B cell (primary cell): Measurements from ENCODE around the gene PANK1. TPM values are rescaled to one million over a fixed set of nuclear protein-coding genes. Genes with fewer than 3 reads are reported as not detected.

ENCODE experiments used
- ATAC-seq: fragments of 200-7000 bp; cut with Tn5 transposase; one replicate; pipeline ENCODE4 v1.10.0; 2021; ENCODE audit warnings: low read depth, mild to moderate bottlenecking, moderate number of reproducible peaks, moderate library complexity
- CTCF ChIA-PET: fragments of 350-600 bp; sonication (Branson Sonifier 250); formaldehyde crosslinking; loops from one replicate; lab custom pipeline; 2021; ENCODE audit warnings: antibody characterized with exemption, inconsistent platforms; lab: Charles Lee
- POLR2A ChIA-PET: fragments of 350-600 bp; sonication (Branson Sonifier 250); formaldehyde crosslinking; loops from one replicate; lab custom pipeline; 2021; ENCODE audit warnings: antibody characterized with exemption; lab: Charles Lee
- DNase-seq: peaks from one replicate; pipeline ENCODE4 v3.0.0; 2013
- H2AFZ ChIP-seq: 2 replicates; pipeline ENCODE4 v1.6.1; 2012; ENCODE audit warnings: mild to moderate bottlenecking, low read depth, low read length; ENCODE audit not compliant: insufficient read depth, poor library complexity, severe bottlenecking
- H3K27ac ChIP-seq, 2 donors: 1 replicate in 1 of 2; 2 replicates in 1 of 2; pipeline ENCODE4 v1.5.1; 2012 to 2013; ENCODE audit warnings: low read length in 2 of 2, mild to moderate bottlenecking in 2 of 2, moderate library complexity in 1 of 2
- H3K27me3 ChIP-seq, 4 experiments: fragments of 200-600 bp in 1 of 4; sonication (generic) in 1 of 4; replicated peaks in 1 of 4; 1 replicate in 2 of 4; 2 replicates in 2 of 4; pipeline versions ENCODE4 v1.6.1 to v1.7.0; 2013 to 2016; ENCODE audit warnings: low read length in 3 of 4, mild to moderate bottlenecking in 2 of 4, mixed read lengths in 1 of 4, moderate library complexity in 1 of 4; ENCODE audit not compliant: insufficient read depth in 4 of 4, control insufficient read depth in 3 of 4; ENCODE audit errors: control extremely low read depth in 1 of 4
- H3K36me3 ChIP-seq, 2 experiments: replicated peaks in 1 of 2; 1 replicate in 1 of 2; 2 replicates in 1 of 2; pipeline versions ENCODE4 v1.6.1 to v1.7.1; 2013; ENCODE audit warnings: low read length in 1 of 2; ENCODE audit not compliant: insufficient read depth in 2 of 2, control insufficient read depth in 1 of 2; ENCODE audit errors: control extremely low read depth in 1 of 2, extremely low read depth in 1 of 2
- H3K4me1 ChIP-seq, 2 donors: fragments of 200-600 bp in 1 of 2; sonication (generic) in 1 of 2; 1 replicate in 1 of 2; 2 replicates in 1 of 2; pipeline versions ENCODE4 v1.5.1 to v1.6.1; 2013 to 2017; ENCODE audit warnings: low read length in 2 of 2; ENCODE audit not compliant: control insufficient read depth in 2 of 2, insufficient read depth in 2 of 2
- H3K4me2 ChIP-seq: replicated peaks from 2 replicates; pipeline ENCODE3; 2012; ENCODE audit warnings: mild to moderate bottlenecking, low read depth, low read length; ENCODE audit not compliant: poor library complexity, severe bottlenecking
- H3K4me3 ChIP-seq, 5 experiments: fragments of 200-600 bp in 1 of 5; sonication (generic) in 1 of 5; 1 replicate in 3 of 5; 2 replicates in 2 of 5; pipeline versions ENCODE4 v1.5.1 to v1.7.0; 2011 to 2016; ENCODE audit warnings: low read length in 4 of 5, mild to moderate bottlenecking in 4 of 5, low read depth in 2 of 5, control low read depth in 1 of 5, moderate library complexity in 1 of 5; ENCODE audit not compliant: insufficient read depth in 1 of 5; ENCODE audit errors: control extremely low read depth in 1 of 5, extremely low read depth in 1 of 5
- H3K79me2 ChIP-seq: fragments of 200-600 bp; sonication (generic); one replicate; pipeline ENCODE4 v1.6.0; 2016; ENCODE audit warnings: low read length; ENCODE audit not compliant: control insufficient read depth, insufficient read depth
- H3K9ac ChIP-seq: fragments of 200-600 bp; sonication (generic); 2 replicates; pipeline ENCODE4 v1.6.1; 2017; ENCODE audit warnings: mild to moderate bottlenecking, low read length, moderate library complexity
- H3K9me3 ChIP-seq, 3 donors: one replicate each; pipeline versions ENCODE4 v1.6.1 to v1.7.1; 2013; ENCODE audit warnings: low read length in 2 of 3; ENCODE audit not compliant: control insufficient read depth in 2 of 3, insufficient read depth in 1 of 3; ENCODE audit errors: control extremely low read depth in 1 of 3
- H4K20me1 ChIP-seq: 2 replicates; pipeline ENCODE4 v1.6.0; 2012; ENCODE audit warnings: mild to moderate bottlenecking, low read length; ENCODE audit not compliant: insufficient read depth, control insufficient read depth, poor library complexity, severe bottlenecking
- H3K27ac Mint-ChIP-seq: one replicate; pipeline ENCODE4 v1.8.0; 2021; ENCODE audit warnings: mixed read lengths
- H3K27me3 Mint-ChIP-seq: one replicate; pipeline ENCODE4 v1.8.0; 2021; ENCODE audit warnings: mixed read lengths
- H3K4me1 Mint-ChIP-seq: one replicate; pipeline ENCODE4 v1.8.0; 2021; ENCODE audit warnings: mixed read lengths
- H3K4me3 Mint-ChIP-seq: one replicate; pipeline ENCODE4 v1.8.0; 2021; ENCODE audit warnings: mixed read lengths
- H3K9me3 Mint-ChIP-seq: one replicate; pipeline ENCODE4 v1.8.0; 2022; ENCODE audit warnings: mixed read lengths; ENCODE audit not compliant: insufficient read depth
- CTCF ChIP-seq: fragments of 200-600 bp; IDR thresholded peaks from one replicate; pipeline ENCODE4 v1.8.0; 2022; ENCODE audit warnings: antibody characterized with exemption, mild to moderate bottlenecking
- EZH2 ChIP-seq: IDR thresholded peaks from 2 replicates; pipeline ENCODE4 v1.6.1; 2012; ENCODE audit warnings: borderline replicate concordance, low read depth, mild to moderate bottlenecking, moderate library complexity, low read length; ENCODE audit not compliant: insufficient read depth, poor library complexity, severe bottlenecking
- WGBS: methylation state at CpG from one replicate; pipeline ENCODE4 v1.1.5; 2013; ENCODE audit warnings: missing lambda C conversion rate; ENCODE audit not compliant: insufficient coverage; 5-methylcytosine and 5-hydroxymethylcytosine counted together
- intact Hi-C: fragments of 100-400 bp; cut with micrococcal nuclease; formaldehyde crosslinking; loops from one replicate; pipeline ENCODE4 v1.10.0; 2022
- polyA plus RNA-seq: library from polyadenylated mRNA; depleted of rRNA; stranded (reverse); fragments of >200 nt; gene quantifications from 2 replicates; pipeline ENCODE4 v1.2.3, GENCODE V29; 2012
- total RNA-seq, 2 donors: library from RNA; stranded (reverse); fragments of 120-200 nt in 1 of 2; gene quantifications; 1 replicate in 1 of 2; 2 replicates in 1 of 2; pipeline versions ENCODE4 v1.2.3 to v1.2.4, GENCODE V29; 2013 to 2022

Gene PANK1
- total and polyA plus RNA-seq, 2 donors (not counting 1 experiment from before 2014, with no cell fraction given): 0.31 to 2.9 TPM

DNA sequence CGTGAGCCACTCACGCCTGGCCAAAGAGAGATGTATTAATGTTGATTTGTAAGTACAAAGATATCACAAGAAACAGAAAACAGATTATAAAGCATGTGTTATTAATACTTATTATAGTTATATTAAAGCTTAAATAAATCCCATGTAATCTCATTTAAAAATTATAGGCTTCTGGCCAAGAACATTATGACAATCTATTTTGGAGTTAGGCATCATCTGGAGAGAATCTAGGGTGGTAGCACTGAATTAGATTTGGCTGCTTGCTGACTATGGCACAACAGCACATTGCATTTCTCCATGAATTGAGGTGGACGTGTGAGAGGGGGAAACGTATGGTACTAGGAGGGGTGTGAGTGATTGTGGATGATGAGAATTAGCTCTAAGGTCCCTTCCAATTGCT, 92.8 kb downstream of the PANK1 start:
- Histone ChIP-seq H4K20me1 (no peaks in the 10 kb centered on the region), H3K27me3 (no peaks in the 10 kb centered on the region), H2AFZ (no peak overlapping the region), H3K79me2 (no peaks in the 10 kb centered on the region), H3K9me3 (no peaks in the 10 kb centered on the region), H3K9ac (no peak overlapping the region), H3K4me2 (no peak overlapping the region), H3K36me3 (no peaks in the 10 kb centered on the region), H3K4me1 (no peaks in the 10 kb centered on the region), H3K4me3 (no peak overlapping the region), H3K27ac (no peak overlapping the region)
- DNase-seq (no peak), ATAC-seq (no peak)
- H3K4me3 Mint-ChIP-seq: no peak overlapping the region
- no CpG with 5 or more reads among the region's 4 CpGs for WGBS
- intact Hi-C loops: no loop called here
- H3K27ac Mint-ChIP-seq: no peak overlapping the region
- H3K27me3 Mint-ChIP-seq: peaks cover 7% of the 10 kb centered on the region
- ChIA-PET POLR2A (no interaction called here), CTCF (no interaction called here)
- TF ChIP-seq CTCF (no peak), EZH2 (no peak)
- no peaks in the 10 kb centered on the region for H3K4me1 Mint-ChIP-seq
- no peaks in the 10 kb centered on the region for H3K9me3 Mint-ChIP-seq

DNA sequence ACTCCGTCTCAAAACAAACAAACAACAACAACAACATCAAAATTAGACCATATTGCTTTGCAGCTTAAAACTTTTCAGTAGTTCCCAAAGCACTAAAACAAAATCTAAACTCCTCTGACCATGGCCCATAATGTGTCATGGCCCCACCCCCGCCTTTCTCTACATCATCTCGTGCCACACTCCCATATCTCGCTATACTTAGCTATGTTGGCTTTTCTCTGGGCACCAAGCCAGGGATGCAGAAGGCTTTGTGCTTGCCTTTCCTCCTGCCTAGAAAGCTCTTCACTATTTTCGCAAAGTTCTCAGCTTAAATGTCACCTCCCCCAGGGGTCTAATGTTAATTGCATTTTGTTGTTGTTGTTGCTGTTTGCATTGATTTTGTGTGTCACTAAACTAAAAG, 94.5 kb downstream of the PANK1 start:
- DNase-seq: no peak
- no peak overlapping the region for H3K4me3 ChIP-seq
- 87% methylated on average over 4 of the region's 5 CpGs for whole genome bisulfite sequencing
- Mint-ChIP-seq H3K4me1 (no peaks in the 10 kb centered on the region), H3K9me3 (no peaks in the 10 kb centered on the region), H3K27me3 (peaks cover 13% of the 10 kb centered on the region), H3K4me3 (no peak overlapping the region), H3K27ac (no peak overlapping the region)
- no peak overlapping the region for H3K4me2 ChIP-seq
- no peak overlapping the region for H2AFZ ChIP-seq
- CTCF ChIA-PET: interaction anchor here (0.8 to 1.3 kb wide), 2 partner anchors 14 to 16 kb away, joined by 3 read pairs; no protein-coding TSS in a partner anchor
- no peak overlapping the region for H3K27ac ChIP-seq
- POLR2A ChIA-PET: no interaction called here
- no peaks in the 10 kb centered on the region for H4K20me1 ChIP-seq
- H3K79me2 ChIP-seq: no peaks in the 10 kb centered on the region
- no peaks in the 10 kb centered on the region for H3K4me1 ChIP-seq
- no peaks in the 10 kb centered on the region for H3K27me3 ChIP-seq
- intact Hi-C loops: loop anchor here (1.0 kb wide), 1 partner anchor 34 kb away; no protein-coding TSS in a partner anchor
- no peak for ATAC-seq
- H3K9me3 ChIP-seq: no peaks in the 10 kb centered on the region
- H3K36me3 ChIP-seq: no peaks in the 10 kb centered on the region
- TF ChIP-seq CTCF (no peak), EZH2 (no peak)
- H3K9ac ChIP-seq: no peak overlapping the region
